ENCODE data around the gene P2RY6. TPM values are rescaled to one million over a fixed set of nuclear protein-coding genes. Genes with fewer than 3 reads are reported as not detected.

Gene P2RY6
- total RNA-seq, 1 donor from 2014 or later, result not detected

- Mint-ChIP-seq H3K9me3 (ENCODE audit: unreplicated experiment) (no peaks in the 10 kb centered on the region), H3K27ac (ENCODE audit: unreplicated experiment) (no peak overlapping the region), H3K4me3 (ENCODE audit: unreplicated experiment) (no peak overlapping the region), H3K36me3 (ENCODE audit: unreplicated experiment) (no peaks in the 10 kb centered on the region), H3K27me3 (ENCODE audit: unreplicated experiment) (no peaks in the 10 kb centered on the region), H3K4me1 (ENCODE audit: unreplicated experiment) (peaks cover 8% of the 10 kb centered on the region)
- TF ChIP-seq CTCF (IDR thresholded peaks at IDR 0.05), result no peak
- DNase-seq (ENCODE audit: extremely low spot score, unreplicated experiment), result no peak
Measured at GRCh38 chr11:73298233-73298632, 26.1 kb downstream of the P2RY6 start.

GRCh38 chr11:73299751-73300150, 27.6 kb downstream of the P2RY6 start:
- Mint-ChIP-seq H3K9me3 (ENCODE audit: unreplicated experiment) (no peaks in the 10 kb centered on the region), H3K4me3 (ENCODE audit: unreplicated experiment) (no peak overlapping the region), H3K27me3 (ENCODE audit: unreplicated experiment) (no peaks in the 10 kb centered on the region), H3K36me3 (ENCODE audit: unreplicated experiment) (no peaks in the 10 kb centered on the region), H3K4me1 (ENCODE audit: unreplicated experiment) (peaks cover 8% of the 10 kb centered on the region), H3K27ac (ENCODE audit: unreplicated experiment) (no peak overlapping the region)
- TF ChIP-seq CTCF (IDR thresholded peaks at IDR 0.05), result no peak
- DNase-seq (ENCODE audit: extremely low spot score, unreplicated experiment), result no peak

- Mint-ChIP-seq H3K9me3 (ENCODE audit: unreplicated experiment) (no peaks in the 10 kb centered on the region), H3K27ac (ENCODE audit: unreplicated experiment) (peak overlapping the region; percentile 90), H3K4me3 (ENCODE audit: unreplicated experiment) (no peak overlapping the region), H3K36me3 (ENCODE audit: unreplicated experiment) (no peaks in the 10 kb centered on the region), H3K4me1 (ENCODE audit: unreplicated experiment) (peaks cover 24% of the 10 kb centered on the region), H3K27me3 (ENCODE audit: unreplicated experiment) (no peaks in the 10 kb centered on the region)
- TF ChIP-seq CTCF (IDR thresholded peaks at IDR 0.05), result no peak
- no peak for DNase-seq (ENCODE audit: extremely low spot score, unreplicated experiment)
Measured at GRCh38 chr11:73306069-73306841, 34.1 kb downstream of the P2RY6 start.

- Mint-ChIP-seq H3K4me1 (ENCODE audit: unreplicated experiment) (peaks cover 31% of the 10 kb centered on the region), H3K36me3 (ENCODE audit: unreplicated experiment) (no peaks in the 10 kb centered on the region), H3K27me3 (ENCODE audit: unreplicated experiment) (no peaks in the 10 kb centered on the region), H3K27ac (ENCODE audit: unreplicated experiment) (peak overlapping the region; percentile 90), H3K9me3 (ENCODE audit: unreplicated experiment) (no peaks in the 10 kb centered on the region), H3K4me3 (ENCODE audit: unreplicated experiment) (peak overlapping the region; percentile 76)
- DNase-seq (ENCODE audit: extremely low spot score, unreplicated experiment), result no peak
- TF ChIP-seq CTCF (IDR thresholded peaks at IDR 0.05), result no peak
Measured at GRCh38 chr11:73306977-73307322, 34.8 kb downstream of the P2RY6 start.

- Mint-ChIP-seq H3K9me3 (ENCODE audit: unreplicated experiment) (no peaks in the 10 kb centered on the region), H3K27me3 (ENCODE audit: unreplicated experiment) (no peaks in the 10 kb centered on the region), H3K36me3 (ENCODE audit: unreplicated experiment) (no peaks in the 10 kb centered on the region), H3K4me3 (ENCODE audit: unreplicated experiment) (peak overlapping the region; percentile 76), H3K27ac (ENCODE audit: unreplicated experiment) (peak overlapping the region; percentile 90), H3K4me1 (ENCODE audit: unreplicated experiment) (peaks cover 36% of the 10 kb centered on the region)
- peak; percentile 84 for TF ChIP-seq CTCF (IDR thresholded peaks at IDR 0.05)
- DNase-seq (ENCODE audit: extremely low spot score, unreplicated experiment), result peak; percentile 99
Measured at GRCh38 chr11:73307323-73308002, 35.3 kb downstream of the P2RY6 start.

Data from osteocyte (in vitro differentiated cells).